BJ (cell line): Measurements from ENCODE around the gene SHCBP1. TPM values are rescaled to one million over a fixed set of nuclear protein-coding genes. Genes with fewer than 3 reads are reported as not detected.

Experiments used
- CTCF ChIA-PET: fragments of 350-600 bp; formaldehyde crosslinking; extraction: SDS; loops from one replicate; lab custom pipeline; 2021; ENCODE audit warnings: antibody characterized with exemption, inconsistent platforms; lab: Yijun Ruan, JAX
- POLR2A ChIA-PET: fragments of 300-600 bp; sonication (Branson Sonifier 250); formaldehyde crosslinking; extraction: SDS; loops from one replicate; lab custom pipeline; 2021; ENCODE audit warnings: antibody characterized with exemption; lab: Charles Lee
- DNase-seq: peaks from one replicate; pipeline ENCODE4 v3.0.0-alpha.2; 2011; ENCODE audit warnings: low read depth
- H3K27me3 ChIP-seq: 2 replicates; pipeline ENCODE4 v1.6.0; 2011; ENCODE audit warnings: low read length; ENCODE audit not compliant: control insufficient read depth, insufficient read depth
- H3K36me3 ChIP-seq: 2 replicates; pipeline ENCODE4 v1.5.1; 2011; ENCODE audit warnings: low read length; ENCODE audit not compliant: control insufficient read depth, insufficient read depth
- H3K4me3 ChIP-seq: 2 replicates; pipeline ENCODE4 v1.5.1; 2011; ENCODE audit warnings: low read depth, mild to moderate bottlenecking, control low read depth, low read length
- polyA plus RNA-seq: library from polyadenylated mRNA; depleted of rRNA; stranded (reverse); fragments of >200 nt; gene quantifications from 2 replicates; pipeline ENCODE4 v1.2.3, GENCODE V29; 2011
- TF ChIP-seq, protein P1 (sequence below): IDR thresholded peaks from 2 replicates; pipeline ENCODE4 v1.5.1; 2011; ENCODE audit warnings: low read depth, mild to moderate bottlenecking, control low read depth, inconsistent platforms, low read length, moderate library complexity; ENCODE audit not compliant: insufficient read depth

SHCBP1 gene
- polyA plus RNA-seq, 1 experiment, result 18.8 TPM

DNA sequence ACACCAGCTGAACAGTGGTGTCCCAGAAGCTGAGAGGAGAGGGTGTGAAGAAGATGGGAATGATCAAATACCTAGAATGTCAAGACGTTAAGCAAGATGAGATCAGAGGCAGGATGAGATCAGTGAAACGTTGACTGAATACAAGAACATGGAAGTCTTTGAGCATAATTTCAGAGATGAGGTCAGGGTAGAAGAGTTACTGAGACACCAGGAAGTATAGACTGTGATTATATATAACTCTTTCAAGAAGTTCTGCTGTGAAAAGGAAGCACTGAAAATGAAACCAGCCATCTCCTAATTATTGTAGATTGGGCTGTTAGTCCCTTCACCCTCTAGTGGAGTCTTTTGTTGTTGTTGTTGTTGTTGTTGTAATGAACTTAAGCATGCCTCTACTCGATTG lies 9.1 kb downstream of the SHCBP1 start:
- POLR2A ChIA-PET, result no interaction called here
- H3K27me3 ChIP-seq, result no peaks in the 10 kb centered on the region
- DNase-seq, result no peak
- CTCF ChIA-PET, result interaction anchor here (3.3 kb wide), 1 partner anchor 58 kb away, joined by 12 read pairs; no protein-coding TSS in a partner anchor
- no peaks in the 10 kb centered on the region; the same call in 1 of the 2 replicates for H3K36me3 ChIP-seq
- TF ChIP-seq, protein P1, sequence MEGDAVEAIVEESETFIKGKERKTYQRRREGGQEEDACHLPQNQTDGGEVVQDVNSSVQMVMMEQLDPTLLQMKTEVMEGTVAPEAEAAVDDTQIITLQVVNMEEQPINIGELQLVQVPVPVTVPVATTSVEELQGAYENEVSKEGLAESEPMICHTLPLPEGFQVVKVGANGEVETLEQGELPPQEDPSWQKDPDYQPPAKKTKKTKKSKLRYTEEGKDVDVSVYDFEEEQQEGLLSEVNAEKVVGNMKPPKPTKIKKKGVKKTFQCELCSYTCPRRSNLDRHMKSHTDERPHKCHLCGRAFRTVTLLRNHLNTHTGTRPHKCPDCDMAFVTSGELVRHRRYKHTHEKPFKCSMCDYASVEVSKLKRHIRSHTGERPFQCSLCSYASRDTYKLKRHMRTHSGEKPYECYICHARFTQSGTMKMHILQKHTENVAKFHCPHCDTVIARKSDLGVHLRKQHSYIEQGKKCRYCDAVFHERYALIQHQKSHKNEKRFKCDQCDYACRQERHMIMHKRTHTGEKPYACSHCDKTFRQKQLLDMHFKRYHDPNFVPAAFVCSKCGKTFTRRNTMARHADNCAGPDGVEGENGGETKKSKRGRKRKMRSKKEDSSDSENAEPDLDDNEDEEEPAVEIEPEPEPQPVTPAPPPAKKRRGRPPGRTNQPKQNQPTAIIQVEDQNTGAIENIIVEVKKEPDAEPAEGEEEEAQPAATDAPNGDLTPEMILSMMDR, result no peak
- H3K4me3 ChIP-seq, result no peak overlapping the region

DNA sequence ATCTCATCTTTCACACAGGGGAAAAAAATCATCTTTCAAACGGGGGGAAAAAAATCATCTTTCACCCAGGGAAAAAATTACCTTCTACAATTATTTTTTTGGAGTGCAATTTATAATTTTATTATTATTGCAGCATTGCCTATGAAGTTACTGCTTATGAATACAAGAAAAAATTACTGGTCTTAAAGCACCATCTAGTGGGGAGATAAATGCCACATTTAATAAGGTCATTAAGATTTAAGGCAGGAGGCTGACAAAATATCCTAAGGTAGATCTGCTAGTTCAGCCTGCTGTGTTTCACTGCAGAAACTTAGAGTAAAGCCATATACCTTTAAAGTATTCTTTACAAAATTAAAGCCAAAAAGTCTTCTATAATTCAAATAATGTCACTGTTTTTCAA lies 13.7 kb downstream of the SHCBP1 start:
- TF ChIP-seq, protein P1, result peak; percentile 39; the same call in 1 of the 2 replicates
- POLR2A ChIA-PET, result no interaction called here
- DNase-seq, result no peak
- CTCF ChIA-PET, result interaction anchor here (1.0 to 7.3 kb wide), 9 partner anchors 9 to 54 kb away, joined by 3 to 156 read pairs (median 6); partner anchors contain the start of gene SHCBP1
- Histone ChIP-seq H3K4me3 (no peak overlapping the region), H3K36me3 (no peaks in the 10 kb centered on the region), H3K27me3 (no peaks in the 10 kb centered on the region)

DNA sequence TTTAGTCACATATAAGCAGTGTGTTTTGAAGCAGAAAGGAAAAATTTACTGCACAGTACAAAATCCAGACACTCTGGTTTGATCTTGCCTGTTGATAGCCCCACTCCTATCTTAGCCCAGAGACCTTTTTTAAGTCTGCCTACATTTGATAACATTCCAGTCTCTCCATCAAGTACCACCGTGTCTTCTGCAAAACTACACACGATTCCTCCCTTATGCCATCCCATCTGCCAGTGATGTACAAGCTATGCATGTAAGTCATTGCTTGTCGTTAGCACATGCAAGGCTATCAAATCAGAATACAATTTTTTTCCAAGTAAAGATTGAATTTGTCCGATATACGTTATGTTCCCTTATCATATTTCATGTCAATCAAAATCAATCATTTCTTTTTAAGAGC lies 14.9 kb downstream of the SHCBP1 start:
- ChIA-PET POLR2A (interaction anchor here (0.9 kb wide), 1 partner anchor 52 kb away, joined by 3 read pairs; no protein-coding TSS in a partner anchor), CTCF (interaction anchor here (0.6 to 7.3 kb wide), 10 partner anchors 9 to 586 kb away, joined by 3 to 156 read pairs (median 5); no protein-coding TSS in a partner anchor)
- no peak for DNase-seq
- Histone ChIP-seq H3K27me3 (no peaks in the 10 kb centered on the region), H3K4me3 (no peak overlapping the region), H3K36me3 (no peaks in the 10 kb centered on the region)
- TF ChIP-seq, protein P1, result no peak

DNA sequence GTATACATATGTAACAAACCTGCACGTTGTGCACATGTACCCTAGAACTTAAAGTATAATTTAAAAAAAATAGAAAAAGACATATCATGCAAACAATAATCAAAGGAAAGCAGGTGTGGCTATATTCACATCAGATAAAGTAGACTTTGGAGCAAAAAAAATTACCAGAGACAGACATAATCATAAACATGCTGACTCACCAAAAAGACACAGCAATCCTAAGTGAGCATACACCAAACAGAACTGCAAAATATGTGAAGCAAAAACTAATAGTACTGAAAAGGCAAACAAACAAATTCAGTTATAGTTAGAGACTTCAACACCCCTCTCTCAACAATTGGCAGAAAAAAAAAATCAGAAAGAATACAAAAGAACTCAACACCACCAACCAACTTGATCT lies 29.9 kb downstream of the SHCBP1 start:
- no peak overlapping the region for H3K4me3 ChIP-seq
- TF ChIP-seq, protein P1, result no peak
- POLR2A ChIA-PET, result no interaction called here
- CTCF ChIA-PET, result no interaction called here
- H3K27me3 ChIP-seq, result no peaks in the 10 kb centered on the region
- H3K36me3 ChIP-seq, result no peaks in the 10 kb centered on the region
- no peak for DNase-seq

DNA sequence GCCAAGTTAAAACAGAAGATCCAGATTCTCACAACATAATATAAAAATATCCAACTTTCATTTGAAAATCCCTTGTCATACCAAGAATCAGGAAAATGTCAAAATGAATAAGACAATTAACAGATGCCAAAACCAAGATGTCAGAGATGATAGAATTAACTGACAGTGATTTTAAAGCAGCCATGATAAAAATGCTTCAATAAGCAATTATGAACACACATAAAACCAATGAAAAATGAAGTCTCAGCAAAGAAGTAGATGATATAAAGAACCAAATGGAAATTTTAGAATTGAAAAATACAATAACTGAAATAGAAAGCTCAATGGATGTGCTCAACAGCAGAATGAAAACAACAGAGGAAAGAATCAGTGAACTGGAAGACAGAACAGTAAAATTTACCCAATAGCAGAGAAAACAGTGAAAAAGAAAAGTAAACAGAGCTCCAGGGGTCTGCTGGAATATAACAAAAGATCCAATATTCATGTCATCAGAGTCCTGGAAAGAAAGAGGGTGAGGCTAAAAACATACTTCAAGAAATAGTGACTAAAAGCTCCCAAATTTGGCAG lies 35.1 kb downstream of the SHCBP1 start:
- CTCF ChIA-PET, result interaction anchor here (1.0 to 1.6 kb wide), 3 partner anchors 10 to 32 kb away, joined by 4 to 5 read pairs (median 4); no protein-coding TSS in a partner anchor
- Histone ChIP-seq H3K36me3 (no peaks in the 10 kb centered on the region), H3K4me3 (no peak overlapping the region), H3K27me3 (no peaks in the 10 kb centered on the region)
- POLR2A ChIA-PET, result no interaction called here
- no peak for DNase-seq
- TF ChIP-seq, protein P1, result no peak
